ENCODE measurements around the gene BBS12. TPM values are rescaled to one million over a fixed set of nuclear protein-coding genes. Genes with fewer than 3 reads are reported as not detected.

BBS12 gene
- total and polyA plus RNA-seq, 9 of the 15 experiments (the other 6 are each of a cell fraction or from before 2014, with no cell fraction given), result 2.7 to 6.5 (median 3.3) TPM

GRCh38 chr4:122772311-122772710 lies 39.8 kb downstream of the BBS12 start:
- no peak for ATAC-seq
- no peak for DNase-seq (ENCODE audit: extremely low read depth in 1 of 4, low spot score in 3 of 4)
- Histone ChIP-seq H4K20me1 (replicated peaks; ENCODE audit: control insufficient read depth, insufficient read depth, low read length) (no peaks in the 10 kb centered on the region), H3K4me2 (ENCODE audit: insufficient read depth, low read length) (no peak overlapping the region), H3K27ac (ENCODE audit: extremely low read depth, low read depth, low read length) (no peak overlapping the region), H3K9ac (ENCODE audit: insufficient read depth in 1 of 2, low read depth in 2 of 2, low read length in 2 of 2) (no peak overlapping the region), H3K4me1 (replicated peaks in 1 of 2; ENCODE audit: control insufficient read depth in 2 of 2, insufficient read depth in 2 of 2, low read length in 2 of 2) (peaks cover 8 to 45% of the 10 kb centered on the region in 2 experiments), H3K36me3 (ENCODE audit: control insufficient read depth, insufficient read depth, low read length) (no peaks in the 10 kb centered on the region), H2AFZ (ENCODE audit: low read depth, low read length) (peak overlapping the region; percentile 89), H3K9me1 (ENCODE audit: control insufficient read depth, insufficient read depth, low read length) (no peaks in the 10 kb centered on the region), H3K9me3 (replicated peaks; ENCODE audit: control insufficient read depth, insufficient read depth, low read depth, low read length) (no peaks in the 10 kb centered on the region), H3K79me2 (ENCODE audit: control insufficient read depth, insufficient read depth, low read length) (no peaks in the 10 kb centered on the region), H3K27me3 (ENCODE audit: control insufficient read depth in 2 of 2, insufficient read depth in 2 of 2, low read length in 2 of 2) (no peaks in the 10 kb centered on the region), H3K4me3 (no peak overlapping the region)
- BruUV-seq (replicated peaks), result no TSS peak
- intact Hi-C loops (cut with micrococcal nuclease), result no loop called here
- in situ Hi-C loops (cut with MboI), result no loop called here
- FAIRE-seq, result no peak
- ChIA-PET POLR2A (no interaction called here), CTCF (ENCODE audit: low intra/inter-chr PET ratio) (no interaction called here)
- 51% methylated on average over 6 of the region's 6 CpGs for WGBS (ENCODE audit: insufficient coverage, low coverage, missing lambda C conversion rate)
- TF ChIP-seq EP400 (IDR thresholded peaks at IDR 0.05), result no peak
- TF ChIP-seq, protein P1, sequence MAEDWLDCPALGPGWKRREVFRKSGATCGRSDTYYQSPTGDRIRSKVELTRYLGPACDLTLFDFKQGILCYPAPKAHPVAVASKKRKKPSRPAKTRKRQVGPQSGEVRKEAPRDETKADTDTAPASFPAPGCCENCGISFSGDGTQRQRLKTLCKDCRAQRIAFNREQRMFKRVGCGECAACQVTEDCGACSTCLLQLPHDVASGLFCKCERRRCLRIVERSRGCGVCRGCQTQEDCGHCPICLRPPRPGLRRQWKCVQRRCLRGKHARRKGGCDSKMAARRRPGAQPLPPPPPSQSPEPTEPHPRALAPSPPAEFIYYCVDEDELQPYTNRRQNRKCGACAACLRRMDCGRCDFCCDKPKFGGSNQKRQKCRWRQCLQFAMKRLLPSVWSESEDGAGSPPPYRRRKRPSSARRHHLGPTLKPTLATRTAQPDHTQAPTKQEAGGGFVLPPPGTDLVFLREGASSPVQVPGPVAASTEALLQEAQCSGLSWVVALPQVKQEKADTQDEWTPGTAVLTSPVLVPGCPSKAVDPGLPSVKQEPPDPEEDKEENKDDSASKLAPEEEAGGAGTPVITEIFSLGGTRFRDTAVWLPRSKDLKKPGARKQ (CRISPR knock-in tag; IDR thresholded peaks at IDR 0.05), result no peak
- no peak for TF ChIP-seq ZNF551 (CRISPR knock-in tag; IDR thresholded peaks at IDR 0.05)
- TF ChIP-seq TEAD2 (tag; IDR thresholded peaks at IDR 0.05), result no peak
- no peak for TF ChIP-seq DLX4 (CRISPR knock-in tag; IDR thresholded peaks at IDR 0.05)
- 0 out of 2 replicates have a peak, but pooled peaks have one; percentile 19 for TF ChIP-seq CXXC5 (CRISPR knock-in tag; IDR thresholded peaks at IDR 0.05)
- TF ChIP-seq NFATC3 (IDR thresholded peaks at IDR 0.05), result no peak
- no peak for TF ChIP-seq CREB1 (IDR thresholded peaks at IDR 0.05)
- TF ChIP-seq CREB1 (CRISPR knock-in tag; IDR thresholded peaks at IDR 0.05), result no peak
- TF ChIP-seq TRIM25 (IDR thresholded peaks at IDR 0.05; ENCODE audit: borderline replicate concordance), result no peak
- TF ChIP-seq MAFG (tag; conservative IDR thresholded peaks at IDR 0.05), result no peak
- TF ChIP-seq, protein P2, sequence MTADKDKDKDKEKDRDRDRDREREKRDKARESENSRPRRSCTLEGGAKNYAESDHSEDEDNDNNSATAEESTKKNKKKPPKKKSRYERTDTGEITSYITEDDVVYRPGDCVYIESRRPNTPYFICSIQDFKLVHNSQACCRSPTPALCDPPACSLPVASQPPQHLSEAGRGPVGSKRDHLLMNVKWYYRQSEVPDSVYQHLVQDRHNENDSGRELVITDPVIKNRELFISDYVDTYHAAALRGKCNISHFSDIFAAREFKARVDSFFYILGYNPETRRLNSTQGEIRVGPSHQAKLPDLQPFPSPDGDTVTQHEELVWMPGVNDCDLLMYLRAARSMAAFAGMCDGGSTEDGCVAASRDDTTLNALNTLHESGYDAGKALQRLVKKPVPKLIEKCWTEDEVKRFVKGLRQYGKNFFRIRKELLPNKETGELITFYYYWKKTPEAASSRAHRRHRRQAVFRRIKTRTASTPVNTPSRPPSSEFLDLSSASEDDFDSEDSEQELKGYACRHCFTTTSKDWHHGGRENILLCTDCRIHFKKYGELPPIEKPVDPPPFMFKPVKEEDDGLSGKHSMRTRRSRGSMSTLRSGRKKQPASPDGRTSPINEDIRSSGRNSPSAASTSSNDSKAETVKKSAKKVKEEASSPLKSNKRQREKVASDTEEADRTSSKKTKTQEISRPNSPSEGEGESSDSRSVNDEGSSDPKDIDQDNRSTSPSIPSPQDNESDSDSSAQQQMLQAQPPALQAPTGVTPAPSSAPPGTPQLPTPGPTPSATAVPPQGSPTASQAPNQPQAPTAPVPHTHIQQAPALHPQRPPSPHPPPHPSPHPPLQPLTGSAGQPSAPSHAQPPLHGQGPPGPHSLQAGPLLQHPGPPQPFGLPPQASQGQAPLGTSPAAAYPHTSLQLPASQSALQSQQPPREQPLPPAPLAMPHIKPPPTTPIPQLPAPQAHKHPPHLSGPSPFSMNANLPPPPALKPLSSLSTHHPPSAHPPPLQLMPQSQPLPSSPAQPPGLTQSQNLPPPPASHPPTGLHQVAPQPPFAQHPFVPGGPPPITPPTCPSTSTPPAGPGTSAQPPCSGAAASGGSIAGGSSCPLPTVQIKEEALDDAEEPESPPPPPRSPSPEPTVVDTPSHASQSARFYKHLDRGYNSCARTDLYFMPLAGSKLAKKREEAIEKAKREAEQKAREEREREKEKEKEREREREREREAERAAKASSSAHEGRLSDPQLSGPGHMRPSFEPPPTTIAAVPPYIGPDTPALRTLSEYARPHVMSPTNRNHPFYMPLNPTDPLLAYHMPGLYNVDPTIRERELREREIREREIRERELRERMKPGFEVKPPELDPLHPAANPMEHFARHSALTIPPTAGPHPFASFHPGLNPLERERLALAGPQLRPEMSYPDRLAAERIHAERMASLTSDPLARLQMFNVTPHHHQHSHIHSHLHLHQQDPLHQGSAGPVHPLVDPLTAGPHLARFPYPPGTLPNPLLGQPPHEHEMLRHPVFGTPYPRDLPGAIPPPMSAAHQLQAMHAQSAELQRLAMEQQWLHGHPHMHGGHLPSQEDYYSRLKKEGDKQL (CRISPR knock-in tag; IDR thresholded peaks at IDR 0.05; ENCODE audit: borderline replicate concordance), result no peak
- no peak for TF ChIP-seq ZNF644 (tag; IDR thresholded peaks at IDR 0.05; ENCODE audit: low read depth)
- TF ChIP-seq MTA3 (IDR thresholded peaks at IDR 0.05; ENCODE audit: borderline replicate concordance), result no peak
- no peak for TF ChIP-seq KHSRP (IDR thresholded peaks at IDR 0.05)
- no peak for TF ChIP-seq HMG20B (CRISPR knock-in tag; IDR thresholded peaks at IDR 0.05)

All from K562 (cell line).